Panc1 (cell line): ENCODE data around the gene LRRC3. TPM values are rescaled to one million over a fixed set of nuclear protein-coding genes. Genes with fewer than 3 reads are reported as not detected.

Source experiments
- ATAC-seq: fragments of 200-7000 bp; cut with Tn5 transposase; 2 replicates; pipeline ENCODE4 v1.9.1; 2020; ENCODE audit warnings: mild to moderate bottlenecking, moderate library complexity
- BruUV-seq: library from RNA; stranded (reverse); fragments of 400-500 nt; replicated peaks from 2 replicates; lab custom pipeline; 2021; lab: Mats Ljungman, UMichigan
- CTCF ChIA-PET: fragments of 300-600 bp; sonication (Branson Sonifier 250); formaldehyde crosslinking; loops from one replicate; lab custom pipeline; 2022; ENCODE audit warnings: antibody characterized with exemption; lab: Charles Lee
- POLR2A ChIA-PET: fragments of 300-600 bp; sonication (Branson Sonifier 250); formaldehyde crosslinking; loops from one replicate; lab custom pipeline; 2022; ENCODE audit warnings: antibody characterized with exemption; lab: Charles Lee
- DNase-seq: peaks from one replicate; pipeline ENCODE4 v3.0.0-alpha.2; 2010; ENCODE audit warnings: low read depth, low spot score
- H3K27ac ChIP-seq: 2 replicates; pipeline ENCODE4 v1.5.1; 2011; ENCODE audit warnings: mild to moderate bottlenecking, low read length, inconsistent platforms
- H3K27me3 ChIP-seq: fragments of 200-500 bp; sonication (Bioruptor generic); 2 replicates; pipeline ENCODE4 v1.6.0; 2014; ENCODE audit warnings: low read length, inconsistent platforms; ENCODE audit not compliant: control insufficient read depth, insufficient read depth
- H3K36me3 ChIP-seq: fragments of 200-500 bp; sonication (Bioruptor generic); 2 replicates; pipeline ENCODE4 v1.5.1; 2014; ENCODE audit warnings: inconsistent platforms, mild to moderate bottlenecking, low read length, moderate library complexity; ENCODE audit not compliant: control insufficient read depth, insufficient read depth
- H3K4me1 ChIP-seq: 2 replicates; pipeline ENCODE4 v1.5.1; 2011; ENCODE audit warnings: inconsistent platforms, mild to moderate bottlenecking, low read length, moderate library complexity; ENCODE audit not compliant: control insufficient read depth, insufficient read depth
- H3K4me3 ChIP-seq, 2 experiments: 2 replicates each; pipeline ENCODE4 v1.5.1; 2011 to 2012; ENCODE audit warnings: low read depth in 2 of 2, low read length in 2 of 2, mild to moderate bottlenecking in 2 of 2, inconsistent platforms in 1 of 2, moderate library complexity in 1 of 2
- H3K9me3 ChIP-seq: fragments of 200-500 bp; sonication (Bioruptor generic); 2 replicates; pipeline ENCODE4 v1.5.1; 2014; ENCODE audit warnings: low read depth, mild to moderate bottlenecking, inconsistent platforms, low read length, moderate library complexity; ENCODE audit not compliant: control insufficient read depth, insufficient read depth
- CTCF ChIP-seq: fragments of 450-650 bp; IDR thresholded peaks from 2 replicates; pipeline ENCODE4 v1.5.1; 2017; ENCODE audit warnings: mild to moderate bottlenecking
- POLR2AphosphoS5 ChIP-seq: IDR thresholded peaks from 2 replicates; pipeline ENCODE4 v1.6.1; 2012; ENCODE audit warnings: mild to moderate bottlenecking, low read depth, low read length, moderate library complexity
- REST ChIP-seq, 2 experiments: IDR thresholded peaks; 2 replicates each; pipeline ENCODE4 v1.6.1; 2011 to 2012; ENCODE audit warnings: low read depth in 2 of 2, control low read depth in 1 of 2, low read length in 1 of 2, mild to moderate bottlenecking in 1 of 2, moderate library complexity in 1 of 2; ENCODE audit not compliant: insufficient read depth in 1 of 2
- SIN3A ChIP-seq: IDR thresholded peaks from 2 replicates; pipeline ENCODE4 v1.6.1; 2012; ENCODE audit warnings: low read depth, mild to moderate bottlenecking, low read length, moderate library complexity, borderline replicate concordance; ENCODE audit not compliant: insufficient read depth
- TCF7L2 ChIP-seq: IDR thresholded peaks from 2 replicates; pipeline ENCODE4 v1.6.1; 2011; ENCODE audit warnings: mild to moderate bottlenecking, low read depth, low read length, inconsistent platforms
- in situ Hi-C: cut with HindIII; loops from 2 replicates; pipeline ENCODE4 v1.10.0; 2016; ENCODE audit warnings: low sequenced_read_pairs, low pct_unique_long_range_greater_than_20kb
- intact Hi-C: fragments of 100-400 bp; cut with micrococcal nuclease; formaldehyde crosslinking; loops from one replicate; pipeline ENCODE4 v1.10.0; 2022; ENCODE audit not compliant: unreplicated experiment
- total RNA-seq: library from RNA; stranded (reverse); gene quantifications from one replicate; pipeline ENCODE4 v1.2.1, GENCODE V29; 2021; ENCODE audit not compliant: unreplicated experiment

Gene LRRC3
- total RNA-seq, 1 experiment from 2014 or later = 3.3 TPM

GRCh38 chr21:44466351-44466954, 11.1 kb downstream of the LRRC3 start:
- BruUV-seq = no TSS peak
- Histone ChIP-seq H3K27me3 (no peaks in the 10 kb centered on the region), H3K27ac (no peak overlapping the region), H3K36me3 (no peaks in the 10 kb centered on the region), H3K9me3 (no peaks in the 10 kb centered on the region), H3K4me3 (no peak overlapping the region), H3K4me1 (no peaks in the 10 kb centered on the region)
- in situ Hi-C loops (no loop called here), intact Hi-C loops (no loop called here)
- POLR2A ChIA-PET = no interaction called here
- CTCF ChIA-PET = no interaction called here
- TF ChIP-seq REST (IDR thresholded peaks at IDR 0.05; ENCODE audit: insufficient read depth in 1 of 2, low read depth in 2 of 2, low read length in 1 of 2) = no peak
- ATAC-seq = no peak
- DNase-seq = no peak

DNA sequence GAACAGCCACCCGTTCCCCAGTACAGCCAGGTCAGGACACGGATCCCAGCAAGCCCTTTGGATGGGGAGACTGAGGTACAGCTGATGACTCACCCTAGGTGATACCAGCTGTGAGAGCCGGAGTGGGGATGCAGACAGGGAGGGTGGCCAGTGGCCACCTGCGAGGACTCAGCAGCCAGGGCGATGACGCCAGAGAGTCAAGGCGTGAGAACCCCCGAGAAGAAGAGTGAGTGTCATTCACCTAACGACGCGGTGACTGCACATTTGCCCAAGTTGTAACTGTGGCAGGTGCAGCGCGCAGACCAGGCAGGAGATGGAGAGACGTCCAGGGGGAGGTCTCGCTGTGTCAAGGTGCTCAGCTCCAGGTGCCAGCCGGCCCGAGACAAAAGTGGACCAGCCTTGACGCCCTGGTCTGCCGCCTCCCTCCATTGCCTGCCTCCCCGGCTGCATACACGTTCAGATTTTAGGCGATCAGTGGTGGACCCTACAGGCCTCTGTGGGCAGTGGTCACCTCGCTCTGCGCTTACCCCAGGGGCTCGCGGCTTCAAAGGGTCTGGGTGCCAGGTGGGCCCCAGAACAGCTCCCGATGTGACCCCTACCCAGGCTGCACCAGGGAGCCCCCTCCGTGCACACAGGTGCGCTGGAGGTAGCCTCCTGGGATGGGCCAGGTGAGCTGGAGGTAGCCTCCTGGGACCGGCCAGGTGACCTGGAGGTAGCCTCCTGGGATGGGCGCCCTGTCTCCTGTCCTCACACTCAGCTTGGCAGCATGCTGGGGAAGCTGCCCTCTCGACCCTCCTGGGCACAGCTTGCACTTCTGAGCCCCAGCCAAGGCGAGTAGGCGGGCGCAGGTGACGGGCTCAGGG, 11.9 kb downstream of the LRRC3 start:
- BruUV-seq = no TSS peak
- in situ Hi-C loops (no loop called here), intact Hi-C loops (no loop called here)
- ChIA-PET CTCF (no interaction called here), POLR2A (no interaction called here)
- Histone ChIP-seq H3K27me3 (no peaks in the 10 kb centered on the region), H3K36me3 (no peaks in the 10 kb centered on the region), H3K9me3 (no peaks in the 10 kb centered on the region), H3K4me3 (no peak overlapping the region), H3K4me1 (no peaks in the 10 kb centered on the region), H3K27ac (no peak overlapping the region)
- no peak for DNase-seq
- TF ChIP-seq TCF7L2 = no peak
- no peak for TF ChIP-seq CTCF
- TF ChIP-seq POLR2AphosphoS5 = no peak
- no peak for TF ChIP-seq REST (IDR thresholded peaks at IDR 0.05; ENCODE audit: insufficient read depth in 1 of 2, low read depth in 2 of 2, low read length in 1 of 2)
- no peak for TF ChIP-seq SIN3A
- ATAC-seq = no peak
